Smooth muscle cell (in vitro differentiated cells): Measurements from ENCODE around the gene ARID3C. TPM values are rescaled to one million over a fixed set of nuclear protein-coding genes. Genes with fewer than 3 reads are reported as not detected.

Experiments used
- DNase-seq: peaks from one replicate; lab custom pipeline; 2025; ENCODE audit not compliant: unreplicated experiment; lab: John Stamatoyannopoulos, UW
- H2AFZ ChIP-seq: fragments of 200-600 bp; sonication (generic); 2 replicates; pipeline ENCODE4 v1.6.0; 2016; ENCODE audit warnings: antibody characterized with exemption, low read depth, mild to moderate bottlenecking
- H3F3A ChIP-seq: fragments of 200-600 bp; sonication (generic); 2 replicates; pipeline ENCODE4 v1.6.0; 2017; ENCODE audit warnings: antibody characterized with exemption, low read depth
- H3K27ac ChIP-seq: fragments of 200-600 bp; sonication (generic); 2 replicates; pipeline ENCODE4 v1.5.1; 2016; ENCODE audit warnings: low read depth, mild to moderate bottlenecking
- H3K27me3 ChIP-seq: fragments of 200-600 bp; sonication (generic); 2 replicates; pipeline ENCODE4 v1.6.1; 2016; ENCODE audit warnings: low read depth, mild to moderate bottlenecking
- H3K36me3 ChIP-seq: fragments of 200-600 bp; sonication (generic); 2 replicates; pipeline ENCODE4 v1.5.1; 2016; ENCODE audit warnings: low read depth
- H3K4me1 ChIP-seq: fragments of 200-600 bp; sonication (generic); 2 replicates; pipeline ENCODE4 v1.5.1; 2016; ENCODE audit warnings: low read depth
- H3K4me2 ChIP-seq: fragments of 200-600 bp; sonication (generic); 2 replicates; pipeline ENCODE4 v1.6.0; 2016; ENCODE audit warnings: mild to moderate bottlenecking
- H3K4me3 ChIP-seq: fragments of 200-600 bp; sonication (generic); 2 replicates; pipeline ENCODE4 v1.5.1; 2016; ENCODE audit warnings: mild to moderate bottlenecking
- H3K79me2 ChIP-seq: fragments of 200-600 bp; sonication (generic); 2 replicates; pipeline ENCODE4 v1.6.0; 2016; ENCODE audit warnings: low read depth, mild to moderate bottlenecking
- H3K9ac ChIP-seq: fragments of 200-600 bp; sonication (generic); 2 replicates; pipeline ENCODE4 v1.6.0; 2016; ENCODE audit warnings: low read depth
- H3K9me3 ChIP-seq: fragments of 200-600 bp; sonication (generic); replicated peaks from 2 replicates; pipeline ENCODE4 v1.5.1; 2016; ENCODE audit warnings: low read depth
- H4K20me1 ChIP-seq: fragments of 200-600 bp; sonication (generic); 2 replicates; pipeline ENCODE4 v1.6.0; 2016; ENCODE audit warnings: low read depth
- CTCF ChIP-seq: fragments of 200-600 bp; sonication (generic); IDR thresholded peaks from 2 replicates; pipeline ENCODE4 v1.5.1; 2017; ENCODE audit warnings: borderline replicate concordance, mild to moderate bottlenecking, antibody characterized with exemption; ENCODE audit not compliant: insufficient read depth, poor library complexity, severe bottlenecking
- WGBS: methylation state at CpG from one replicate; pipeline ENCODE4 v1.1.7; 2016; ENCODE audit warnings: low lambda C conversion rate; 5-methylcytosine and 5-hydroxymethylcytosine counted together
- polyA plus RNA-seq: library from polyadenylated mRNA; unstranded; fragments of >200 nt; fragmentation: Nextera tagmentation; extraction: Ambion mirVana; gene quantifications from 2 replicates; pipeline ENCODE4 v1.2.1, GENCODE V29; 2016
- total RNA-seq: library from RNA; depleted of rRNA; stranded (reverse); fragments of >200 nt; gene quantifications from 2 replicates; pipeline ENCODE4 v1.2.3, GENCODE V29; 2014

The ARID3C gene
- total and polyA plus RNA-seq, 2 experiments from 2014 or later: 0.40 TPM; not detected in 1

GRCh38 chr9:34674440-34674839, 45.6 kb upstream of the ARID3C start:
- Histone ChIP-seq H3F3A (no peaks in the 10 kb centered on the region), H3K36me3 (no peaks in the 10 kb centered on the region), H3K27ac (no peak overlapping the region), H3K4me3 (no peak overlapping the region), H3K27me3 (no peaks in the 10 kb centered on the region), H3K9me3 (no peaks in the 10 kb centered on the region), H3K79me2 (no peaks in the 10 kb centered on the region), H3K9ac (no peak overlapping the region), H3K4me1 (no peaks in the 10 kb centered on the region), H4K20me1 (no peaks in the 10 kb centered on the region), H2AFZ (no peak overlapping the region), H3K4me2 (no peak overlapping the region)
- 94% methylated on average over 3 of the region's 3 CpGs for WGBS
- DNase-seq: no peak
- TF ChIP-seq CTCF: no peak

GRCh38 chr9:34671307-34671706, 42.4 kb upstream of the ARID3C start:
- Histone ChIP-seq H3K79me2 (peaks cover 3% of the 10 kb centered on the region), H3K4me1 (peaks cover 3% of the 10 kb centered on the region), H3F3A (peaks cover 3% of the 10 kb centered on the region), H3K9ac (no peak overlapping the region), H3K27me3 (no peaks in the 10 kb centered on the region), H3K27ac (no peak overlapping the region), H4K20me1 (no peaks in the 10 kb centered on the region), H3K4me2 (no peak overlapping the region), H3K4me3 (no peak overlapping the region), H3K36me3 (no peaks in the 10 kb centered on the region), H2AFZ (no peak overlapping the region), H3K9me3 (no peaks in the 10 kb centered on the region)
- DNase-seq: no peak
- 47% methylated on average over 1 of the region's 1 CpG for WGBS
- no peak for TF ChIP-seq CTCF

- no peak overlapping the region for H2AFZ ChIP-seq
- H3K9me3 ChIP-seq: no peaks in the 10 kb centered on the region
- no peak for TF ChIP-seq CTCF
- WGBS: 95% methylated on average over 5 of the region's 5 CpGs
- DNase-seq: no peak
- H3K27ac ChIP-seq: no peak overlapping the region
- no peaks in the 10 kb centered on the region for H3K36me3 ChIP-seq
- H3K79me2 ChIP-seq: peaks cover 5% of the 10 kb centered on the region
- no peak overlapping the region for H3K4me2 ChIP-seq
- H3K27me3 ChIP-seq: no peaks in the 10 kb centered on the region
- H3K4me3 ChIP-seq: no peak overlapping the region
- H3K9ac ChIP-seq: no peak overlapping the region
- peaks cover 3% of the 10 kb centered on the region for H3F3A ChIP-seq
- H3K4me1 ChIP-seq: peaks cover 5% of the 10 kb centered on the region
- H4K20me1 ChIP-seq: no peaks in the 10 kb centered on the region
These were observed 41.1 kb upstream of the ARID3C start for GRCh38 chr9:34669809-34670562.
